ENCODE data around the gene SHCBP1L.

- TF ChIP-seq CTCF (conservative IDR thresholded peaks at IDR 0.05; ENCODE audit: low read depth, low read length): no peak
- TF ChIP-seq EZH2 (IDR thresholded peaks at IDR 0.05; ENCODE audit: borderline replicate concordance, low read depth, low read length, poor library complexity, severe bottlenecking): no peak
Measured at GRCh38 chr1:182990413-182991144, 37.6 kb upstream of the SHCBP1L start.

All from A673 (cell line).